SK-N-SH (cell line): ENCODE measurements around the gene IFT27. TPM values are rescaled to one million over a fixed set of nuclear protein-coding genes. Genes with fewer than 3 reads are reported as not detected.

Experiments
- CTCF ChIA-PET: fragments of 300-600, 350-600 bp; formaldehyde crosslinking; extraction: SDS; loops from one replicate; lab custom pipeline; 2021; lab: Yijun Ruan, JAX
- POLR2A ChIA-PET: fragments of 350-600 bp; sonication (Branson Sonifier 250); formaldehyde crosslinking; extraction: SDS; loops from one replicate; lab custom pipeline; 2020; ENCODE audit warnings: antibody characterized with exemption, inconsistent platforms; lab: Yijun Ruan, JAX
- DNase-seq: peaks from one replicate; pipeline ENCODE4 v3.0.0; 2012
- H2AFZ ChIP-seq: fragments of 200-600 bp; sonication (generic); 2 replicates; pipeline ENCODE4 v1.8.1; 2016; ENCODE audit warnings: antibody characterized with exemption, mild to moderate bottlenecking, low read depth
- H3F3A ChIP-seq: fragments of 200-600 bp; sonication (generic); replicated peaks from 2 replicates; pipeline ENCODE3; 2016; ENCODE audit warnings: antibody characterized with exemption, mild to moderate bottlenecking; ENCODE audit not compliant: insufficient read depth
- H3K27ac ChIP-seq, 2 experiments: fragments of 200-500 bp in 1 of 2; fragments of 200-600 bp in 1 of 2; sonication (Bioruptor generic) in 1 of 2; sonication (generic), shearing (Covaris generic) in 1 of 2; 2 replicates each; pipeline versions ENCODE4 v1.5.1 to v1.6.1; 2014 to 2016; ENCODE audit warnings: low read depth in 2 of 2, inconsistent platforms in 1 of 2, low read length in 1 of 2, mild to moderate bottlenecking in 1 of 2, mixed read lengths in 1 of 2
- H3K27me3 ChIP-seq: fragments of 200-600 bp; sonication (generic), shearing (Covaris generic); 2 replicates; pipeline ENCODE4 v1.6.1; 2016; ENCODE audit warnings: mixed run types; ENCODE audit not compliant: insufficient read depth
- H3K36me3 ChIP-seq, 2 experiments: fragments of 200-500 bp in 1 of 2; fragments of 200-600 bp in 1 of 2; sonication (Bioruptor generic) in 1 of 2; sonication (generic) in 1 of 2; replicated peaks in 1 of 2; 2 replicates each; pipeline versions ENCODE3 to v1.5.1; 2014 to 2016; ENCODE audit warnings: low read length in 1 of 2, mild to moderate bottlenecking in 1 of 2; ENCODE audit not compliant: insufficient read depth in 2 of 2, control insufficient read depth in 1 of 2
- H3K4me1 ChIP-seq, 2 experiments: fragments of 200-500 bp in 1 of 2; fragments of 200-600 bp in 1 of 2; sonication (Bioruptor generic) in 1 of 2; sonication (generic), shearing (Covaris generic) in 1 of 2; 2 replicates each; pipeline versions ENCODE4 v1.5.1 to v1.6.1; 2014 to 2016; ENCODE audit warnings: low read depth in 1 of 2, low read length in 1 of 2, mixed run types in 1 of 2; ENCODE audit not compliant: insufficient read depth in 2 of 2, control insufficient read depth in 1 of 2
- H3K4me2 ChIP-seq: fragments of 200-600 bp; sonication (generic), shearing (Covaris generic); 2 replicates; pipeline ENCODE4 v1.6.1; 2017; ENCODE audit warnings: mixed run types
- H3K4me3 ChIP-seq, 2 experiments: fragments of 200-500 bp in 1 of 2; fragments of 200-600 bp in 1 of 2; sonication (Bioruptor generic) in 1 of 2; sonication (generic), shearing (Covaris generic) in 1 of 2; 2 replicates each; pipeline versions ENCODE4 v1.5.1 to v1.8.1; 2014 to 2016; ENCODE audit warnings: low read depth in 2 of 2, inconsistent platforms in 1 of 2, low read length in 1 of 2, mild to moderate bottlenecking in 1 of 2, mixed read lengths in 1 of 2, moderate library complexity in 1 of 2
- H3K79me2 ChIP-seq: fragments of 200-600 bp; sonication (generic); 2 replicates; pipeline ENCODE4 v1.8.1; 2017; ENCODE audit warnings: mild to moderate bottlenecking; ENCODE audit not compliant: insufficient read depth
- H3K9ac ChIP-seq: fragments of 200-600 bp; sonication (generic); 2 replicates; pipeline ENCODE4 v1.6.1; 2017; ENCODE audit warnings: mixed run types
- H3K9me2 ChIP-seq: fragments of 200-600 bp; sonication (generic); 2 replicates; pipeline ENCODE4 v1.6.1; 2017; ENCODE audit warnings: mixed run types
- H3K9me3 ChIP-seq: fragments of 200-600 bp; sonication (generic); 2 replicates; pipeline ENCODE4 v1.6.1; 2017; ENCODE audit warnings: mixed run types, mild to moderate bottlenecking, moderate library complexity
- H4K20me1 ChIP-seq: fragments of 200-600 bp; sonication (generic); 2 replicates; pipeline ENCODE4 v1.6.1; 2017; ENCODE audit warnings: mild to moderate bottlenecking, mixed run types; ENCODE audit not compliant: insufficient read depth
- CHD2 ChIP-seq: fragments of 150-350 bp; IDR thresholded peaks from 2 replicates; pipeline ENCODE4 v1.6.1; 2018; ENCODE audit warnings: low read length; ENCODE audit not compliant: partially characterized antibody
- ELF1 ChIP-seq: IDR thresholded peaks from 2 replicates; pipeline ENCODE4 v1.4.0; 2012
- EP300 ChIP-seq, 2 experiments: IDR thresholded peaks; 2 replicates each; pipeline versions ENCODE4 v1.4.0 to v1.6.1; 2012; ENCODE audit warnings: borderline replicate concordance in 1 of 2, low read depth in 1 of 2, low read length in 1 of 2
- EZH2phosphoT487 ChIP-seq: fragments of 200-600 bp; sonication (generic); IDR thresholded peaks from 2 replicates; pipeline ENCODE4 v1.6.1; 2017; ENCODE audit warnings: low read depth, mixed run types, mild to moderate bottlenecking, antibody characterized with exemption, moderate library complexity, borderline replicate concordance
- FOSL2 ChIP-seq: IDR thresholded peaks from 2 replicates; pipeline ENCODE4 v1.4.0; 2012; ENCODE audit warnings: low read depth, mild to moderate bottlenecking, moderate library complexity, borderline replicate concordance
- FOXM1 ChIP-seq: IDR thresholded peaks from 2 replicates; pipeline ENCODE4 v1.4.0; 2012; ENCODE audit warnings: low read depth, mild to moderate bottlenecking
- GATA2 ChIP-seq: sonication (generic); formaldehyde crosslinking; IDR thresholded peaks from 2 replicates; pipeline ENCODE4 v1.5.0; 2020; ENCODE audit warnings: mild to moderate bottlenecking, missing genetic modification reagents
- JUND ChIP-seq: IDR thresholded peaks from 2 replicates; pipeline ENCODE4 v1.4.0; 2012
- MEF2A ChIP-seq: IDR thresholded peaks from 2 replicates; pipeline ENCODE4 v1.4.0; 2012; ENCODE audit warnings: low read depth, borderline replicate concordance
- NFIC ChIP-seq: IDR thresholded peaks from 2 replicates; pipeline ENCODE4 v1.4.0; 2012; ENCODE audit warnings: borderline replicate concordance
- RAD21 ChIP-seq: IDR thresholded peaks from 2 replicates; pipeline ENCODE4 v1.6.1; 2012; ENCODE audit warnings: mild to moderate bottlenecking, low read length
- RCOR1 ChIP-seq: fragments of 150-350 bp; IDR thresholded peaks from 2 replicates; pipeline ENCODE4 v1.6.1; 2017; ENCODE audit warnings: antibody characterized with exemption, low read length
- RXRA ChIP-seq: IDR thresholded peaks from 2 replicates; pipeline ENCODE4 v1.4.0; 2012; ENCODE audit warnings: low read depth, mild to moderate bottlenecking, borderline replicate concordance
- SMC3 ChIP-seq: IDR thresholded peaks from 2 replicates; pipeline ENCODE4 v1.6.1; 2012; ENCODE audit warnings: low read depth, low read length, improper control_type of control experiment
- TAF1 ChIP-seq: IDR thresholded peaks from 2 replicates; pipeline ENCODE4 v1.6.1; 2012; ENCODE audit warnings: low read depth, mild to moderate bottlenecking, low read length, moderate library complexity, borderline replicate concordance
- TEAD4 ChIP-seq: IDR thresholded peaks from 2 replicates; pipeline ENCODE4 v1.4.0; 2012; ENCODE audit warnings: mild to moderate bottlenecking, borderline replicate concordance; ENCODE audit not compliant: insufficient read depth
- WGBS: methylation state at CpG from one replicate; pipeline ENCODE4 v1.1.6; 2017; ENCODE audit warnings: low lambda C conversion rate; 5-methylcytosine and 5-hydroxymethylcytosine counted together
- polyA plus RNA-seq, 3 experiments: library from polyadenylated mRNA; depleted of rRNA; stranded (reverse); fragments of >200 nt; gene quantifications; 2 replicates each; pipeline ENCODE4 v1.2.3, GENCODE V29; 2012
- TF ChIP-seq, protein P1 (sequence below): IDR thresholded peaks from 2 replicates; pipeline ENCODE4 v1.4.0; 2012; ENCODE audit warnings: low read depth, borderline replicate concordance
- TF ChIP-seq, protein P2 (sequence below): fragments of 200-600 bp; sonication (generic); IDR thresholded peaks from 2 replicates; pipeline ENCODE4 v1.6.1; 2017; ENCODE audit warnings: antibody characterized with exemption, mild to moderate bottlenecking, moderate library complexity
- TF ChIP-seq, protein P3 (sequence below): IDR thresholded peaks from 2 replicates; pipeline ENCODE4 v1.4.0; 2012; ENCODE audit warnings: low read depth
- TF ChIP-seq, protein P4 (sequence below): IDR thresholded peaks from 2 replicates; pipeline ENCODE4; 2012

IFT27 gene
- polyA plus RNA-seq, 1 of the 3 experiments (the other 2 are of a cell fraction), result 29.4 TPM

DNA sequence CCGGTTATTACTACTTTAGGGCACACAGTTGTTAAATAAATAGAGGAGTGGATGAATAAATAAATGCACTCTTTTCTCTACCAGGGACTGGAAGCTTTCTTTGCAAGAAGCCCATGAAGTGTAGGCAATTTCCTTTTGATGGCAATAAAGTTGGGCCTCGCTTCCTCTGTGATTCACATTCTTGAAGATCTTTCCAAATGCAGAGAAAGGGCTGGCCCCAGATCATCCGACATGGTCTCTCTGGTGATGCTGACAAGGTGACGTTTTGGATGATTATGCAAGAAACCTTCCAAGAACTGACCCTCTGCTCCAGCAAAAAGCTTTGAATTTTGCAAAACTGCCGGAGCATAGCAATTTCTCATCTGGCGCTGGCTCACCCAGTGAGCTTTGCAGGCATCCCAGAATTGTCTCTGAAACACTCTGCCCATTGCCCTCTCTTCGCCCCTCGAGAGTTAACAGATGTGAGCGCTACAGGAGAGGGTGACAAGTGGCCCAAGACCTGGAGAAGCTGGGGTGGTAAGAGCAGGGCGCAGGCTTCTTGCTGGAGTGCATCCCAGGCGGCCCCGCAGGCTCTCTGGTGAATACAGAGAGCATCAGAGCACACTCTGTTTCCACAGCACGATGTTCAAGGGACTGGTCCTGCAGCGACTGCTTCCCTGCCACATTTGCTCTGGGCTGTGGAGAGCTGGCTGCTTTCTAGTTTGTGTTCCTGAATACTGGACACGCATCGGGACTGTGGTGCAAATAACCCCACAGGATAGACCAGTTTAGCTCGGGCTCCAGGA is 11.5 kb upstream of the IFT27 start:
- H3K9me2 ChIP-seq, result no peaks in the 10 kb centered on the region
- DNase-seq, result no peak
- H3K27ac ChIP-seq, result no peak overlapping the region
- H3K4me3 ChIP-seq, result no peak overlapping the region
- TF ChIP-seq FOSL2 (no peak), FOXM1 (no peak), RCOR1 (no peak), EP300 (IDR thresholded peaks at IDR 0.05; ENCODE audit: borderline replicate concordance in 1 of 2, low read depth in 1 of 2, low read length in 1 of 2) (no peak), CHD2 (no peak), EZH2phosphoT487 (no peak), GATA2 (CRISPR knock-in tag) (no peak), MEF2A (no peak), RXRA (no peak), NFIC (no peak), SMC3 (no peak), TAF1 (no peak), ELF1 (no peak), TEAD4 (no peak), JUND (no peak), RAD21 (no peak)
- TF ChIP-seq, protein P1, sequence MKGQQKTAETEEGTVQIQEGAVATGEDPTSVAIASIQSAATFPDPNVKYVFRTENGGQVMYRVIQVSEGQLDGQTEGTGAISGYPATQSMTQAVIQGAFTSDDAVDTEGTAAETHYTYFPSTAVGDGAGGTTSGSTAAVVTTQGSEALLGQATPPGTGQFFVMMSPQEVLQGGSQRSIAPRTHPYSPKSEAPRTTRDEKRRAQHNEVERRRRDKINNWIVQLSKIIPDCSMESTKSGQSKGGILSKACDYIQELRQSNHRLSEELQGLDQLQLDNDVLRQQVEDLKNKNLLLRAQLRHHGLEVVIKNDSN, result no peak
- TF ChIP-seq, protein P2, sequence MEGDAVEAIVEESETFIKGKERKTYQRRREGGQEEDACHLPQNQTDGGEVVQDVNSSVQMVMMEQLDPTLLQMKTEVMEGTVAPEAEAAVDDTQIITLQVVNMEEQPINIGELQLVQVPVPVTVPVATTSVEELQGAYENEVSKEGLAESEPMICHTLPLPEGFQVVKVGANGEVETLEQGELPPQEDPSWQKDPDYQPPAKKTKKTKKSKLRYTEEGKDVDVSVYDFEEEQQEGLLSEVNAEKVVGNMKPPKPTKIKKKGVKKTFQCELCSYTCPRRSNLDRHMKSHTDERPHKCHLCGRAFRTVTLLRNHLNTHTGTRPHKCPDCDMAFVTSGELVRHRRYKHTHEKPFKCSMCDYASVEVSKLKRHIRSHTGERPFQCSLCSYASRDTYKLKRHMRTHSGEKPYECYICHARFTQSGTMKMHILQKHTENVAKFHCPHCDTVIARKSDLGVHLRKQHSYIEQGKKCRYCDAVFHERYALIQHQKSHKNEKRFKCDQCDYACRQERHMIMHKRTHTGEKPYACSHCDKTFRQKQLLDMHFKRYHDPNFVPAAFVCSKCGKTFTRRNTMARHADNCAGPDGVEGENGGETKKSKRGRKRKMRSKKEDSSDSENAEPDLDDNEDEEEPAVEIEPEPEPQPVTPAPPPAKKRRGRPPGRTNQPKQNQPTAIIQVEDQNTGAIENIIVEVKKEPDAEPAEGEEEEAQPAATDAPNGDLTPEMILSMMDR, result no peak
- TF ChIP-seq, protein P3, sequence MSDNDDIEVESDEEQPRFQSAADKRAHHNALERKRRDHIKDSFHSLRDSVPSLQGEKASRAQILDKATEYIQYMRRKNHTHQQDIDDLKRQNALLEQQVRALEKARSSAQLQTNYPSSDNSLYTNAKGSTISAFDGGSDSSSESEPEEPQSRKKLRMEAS, result no peak
- TF ChIP-seq, protein P4, sequence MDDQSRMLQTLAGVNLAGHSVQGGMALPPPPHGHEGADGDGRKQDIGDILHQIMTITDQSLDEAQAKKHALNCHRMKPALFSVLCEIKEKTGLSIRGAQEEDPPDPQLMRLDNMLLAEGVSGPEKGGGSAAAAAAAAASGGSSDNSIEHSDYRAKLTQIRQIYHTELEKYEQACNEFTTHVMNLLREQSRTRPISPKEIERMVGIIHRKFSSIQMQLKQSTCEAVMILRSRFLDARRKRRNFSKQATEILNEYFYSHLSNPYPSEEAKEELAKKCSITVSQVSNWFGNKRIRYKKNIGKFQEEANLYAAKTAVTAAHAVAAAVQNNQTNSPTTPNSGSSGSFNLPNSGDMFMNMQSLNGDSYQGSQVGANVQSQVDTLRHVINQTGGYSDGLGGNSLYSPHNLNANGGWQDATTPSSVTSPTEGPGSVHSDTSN, result no peak
- H3K79me2 ChIP-seq, result no peaks in the 10 kb centered on the region
- H2AFZ ChIP-seq, result no peak overlapping the region
- H3K27me3 ChIP-seq, result peaks cover 37% of the 10 kb centered on the region
- H3K4me1 ChIP-seq, result no peaks in the 10 kb centered on the region
- H3K9me3 ChIP-seq, result no peaks in the 10 kb centered on the region
- WGBS, result 58% methylated on average over 10 of the region's 17 CpGs
- ChIA-PET POLR2A (no interaction called here), CTCF (interaction anchor here (0.7 to 10.8 kb wide), 5 partner anchors 14 to 473 kb away, joined by 3 to 159 read pairs (median 10); partner anchors contain the start of gene NCF4)
- no peak overlapping the region for H3K9ac ChIP-seq
- H3K4me2 ChIP-seq, result no peak overlapping the region
- no peaks in the 10 kb centered on the region for H4K20me1 ChIP-seq
- H3F3A ChIP-seq, result no peaks in the 10 kb centered on the region
- no peaks in the 10 kb centered on the region for H3K36me3 ChIP-seq
